Prostate gland (tissue), 2 donors: ENCODE results near the gene MRPS10. TPM values are rescaled to one million over a fixed set of nuclear protein-coding genes. Genes with fewer than 3 reads are reported as not detected.

Experiments used
- DNase-seq: peaks from one replicate; pipeline ENCODE4 v3.0.0-alpha.2; 2019; ENCODE audit warnings: low spot score
- H3K27ac ChIP-seq, 2 donors: fragments of 200-600 bp; sonication (generic); 2 replicates each; pipeline ENCODE4 v1.5.1; 2017 to 2019
- H3K27me3 ChIP-seq: fragments of 200-600 bp; sonication (generic); replicated peaks from 2 replicates; pipeline ENCODE4 v1.5.1; 2019; ENCODE audit not compliant: insufficient read depth
- H3K36me3 ChIP-seq, 2 donors: fragments of 200-600 bp; sonication (generic); 1 replicate in 1 of 2; 2 replicates in 1 of 2; pipeline versions ENCODE4 v1.5.1 to v1.8.1; 2017 to 2019
- H3K4me1 ChIP-seq: fragments of 200-600 bp; sonication (generic); replicated peaks from 2 replicates; pipeline ENCODE4 v1.5.1; 2019
- H3K4me3 ChIP-seq, 2 donors: fragments of 200-600 bp; sonication (generic); 2 replicates each; pipeline ENCODE4 v1.5.1; 2017 to 2019
- H3K9me3 ChIP-seq: fragments of 200-600 bp; sonication (generic); 2 replicates; pipeline ENCODE4 v1.5.1; 2017
- CTCF ChIP-seq, 4 experiments: fragments of 200-600 bp in 2 of 4; fragments of 450-650 bp in 2 of 4; sonication (generic) in 2 of 4; IDR thresholded peaks; 1 replicate in 3 of 4; 2 replicates in 1 of 4; pipeline ENCODE4 v1.5.1; 2016 to 2019; ENCODE audit warnings: antibody characterized with exemption in 4 of 4, mild to moderate bottlenecking in 2 of 4, moderate library complexity in 2 of 4
- POLR2A ChIP-seq: fragments of 450-650 bp; IDR thresholded peaks from one replicate; pipeline ENCODE4 v1.6.1; 2016; ENCODE audit warnings: antibody characterized with exemption, mild to moderate bottlenecking
- POLR2AphosphoS5 ChIP-seq: sonication (generic); formaldehyde crosslinking; IDR thresholded peaks from one replicate; pipeline ENCODE4 v1.6.1; 2017; ENCODE audit warnings: antibody characterized with exemption
- WGBS: methylation state at CpG from one replicate; pipeline ENCODE4 v1.1.5; 2018; 5-methylcytosine and 5-hydroxymethylcytosine counted together
- intact Hi-C: fragments of 100-400 bp; cut with DNase I; formaldehyde crosslinking; loops from one replicate; pipeline ENCODE4 v1.14.2; 2022
- total RNA-seq, 2 donors: library from RNA; depleted of rRNA; stranded (reverse); fragments of >200 nt; gene quantifications; one replicate each; pipeline ENCODE4 v1.1.0, GENCODE V29; 2016

Gene MRPS10
- total RNA-seq, 2 donors from 2014 or later = 27.5 to 31.8 TPM

GRCh38 chr6:42163981-42164380, 53.7 kb downstream of the MRPS10 start:
- Histone ChIP-seq H3K36me3 (no peaks in the 10 kb centered on the region), H3K27ac (no peak overlapping the region), H3K4me1 (no peaks in the 10 kb centered on the region), H3K27me3 (no peaks in the 10 kb centered on the region), H3K9me3 (no peaks in the 10 kb centered on the region), H3K4me3 (no peak overlapping the region)
- no peak for DNase-seq
- intact Hi-C loops = no loop called here
- 80% methylated on average over 1 of the region's 1 CpG for WGBS
- TF ChIP-seq POLR2A = no peak
- no peak for TF ChIP-seq CTCF (IDR thresholded peaks at IDR 0.05)
- TF ChIP-seq POLR2AphosphoS5 = no peak

- H3K4me3 ChIP-seq = no peak overlapping the region
- no peak overlapping the region for H3K27ac ChIP-seq
- no peaks in the 10 kb centered on the region for H3K27me3 ChIP-seq
- H3K4me1 ChIP-seq = no peaks in the 10 kb centered on the region
- H3K9me3 ChIP-seq = no peaks in the 10 kb centered on the region
- WGBS = 90% methylated on average over 13 of the region's 13 CpGs
- DNase-seq = no peak
- H3K36me3 ChIP-seq = no peaks in the 10 kb centered on the region
- TF ChIP-seq CTCF (IDR thresholded peaks at IDR 0.05) (no peak), POLR2AphosphoS5 (no peak), POLR2A (no peak)
- intact Hi-C loops = no loop called here
Observed at GRCh38 chr6:42162812-42163211, 54.8 kb downstream of the MRPS10 start.

GRCh38 chr6:42162384-42162783, 55.3 kb downstream of the MRPS10 start:
- no peak for TF ChIP-seq POLR2A
- no peak for TF ChIP-seq POLR2AphosphoS5
- TF ChIP-seq CTCF (IDR thresholded peaks at IDR 0.05) = no peak
- no peak overlapping the region for H3K4me3 ChIP-seq
- H3K4me1 ChIP-seq = no peaks in the 10 kb centered on the region
- WGBS = 77% methylated on average over 7 of the region's 7 CpGs
- H3K27ac ChIP-seq = no peak overlapping the region
- H3K27me3 ChIP-seq = no peaks in the 10 kb centered on the region
- H3K9me3 ChIP-seq = no peaks in the 10 kb centered on the region
- H3K36me3 ChIP-seq = no peaks in the 10 kb centered on the region
- DNase-seq = no peak
- intact Hi-C loops = no loop called here

GRCh38 chr6:42159431-42160024, 58.1 kb downstream of the MRPS10 start:
- Histone ChIP-seq H3K4me3 (no peak overlapping the region), H3K36me3 (no peaks in the 10 kb centered on the region), H3K27me3 (no peaks in the 10 kb centered on the region), H3K9me3 (no peaks in the 10 kb centered on the region), H3K27ac (no peak overlapping the region), H3K4me1 (no peaks in the 10 kb centered on the region)
- no peak for DNase-seq
- 68% methylated on average over 4 of the region's 4 CpGs for WGBS
- intact Hi-C loops = no loop called here
- TF ChIP-seq POLR2AphosphoS5 (no peak), CTCF (IDR thresholded peaks at IDR 0.05) (no peak), POLR2A (no peak)

GRCh38 chr6:42158631-42159030, 59.0 kb downstream of the MRPS10 start:
- Histone ChIP-seq H3K27me3 (no peaks in the 10 kb centered on the region), H3K27ac (no peak overlapping the region), H3K9me3 (no peaks in the 10 kb centered on the region), H3K4me3 (no peak overlapping the region), H3K4me1 (no peaks in the 10 kb centered on the region), H3K36me3 (no peaks in the 10 kb centered on the region)
- intact Hi-C loops = no loop called here
- no peak for DNase-seq
- WGBS = 83% methylated on average over 2 of the region's 2 CpGs
- TF ChIP-seq POLR2AphosphoS5 (no peak), CTCF (IDR thresholded peaks at IDR 0.05) (no peak), POLR2A (no peak)
